Endothelial cell of umbilical vein (primary cell): Measurements from ENCODE around the gene AGBL4. TPM values are rescaled to one million over a fixed set of nuclear protein-coding genes. Genes with fewer than 3 reads are reported as not detected.

Source experiments
- BruUV-seq: library from RNA; stranded (reverse); fragments of 400-500 nt; replicated peaks from 2 replicates; lab custom pipeline; 2021; lab: Mats Ljungman, UMichigan
- CTCF ChIA-PET: fragments of 300-600, 350-600 bp; sonication (Branson Sonifier 250); formaldehyde crosslinking; loops from one replicate; lab custom pipeline; 2021; ENCODE audit warnings: antibody characterized with exemption, inconsistent platforms; lab: Charles Lee
- POLR2A ChIA-PET: fragments of 300-600, 350-600 bp; sonication (Branson Sonifier 250); formaldehyde crosslinking; loops from one replicate; lab custom pipeline; 2021; ENCODE audit warnings: antibody characterized with exemption, inconsistent platforms; lab: Charles Lee
- DNase-seq: peaks from one replicate; pipeline ENCODE4 v3.0.0-alpha.2; 2011; ENCODE audit warnings: low read depth, low spot score
- FAIRE-seq: peaks from 2 replicates; lab custom pipeline; 2011; peaks lifted over from hg19 to GRCh38; lab: Jason Lieb, UNC
- H2AFZ ChIP-seq: 2 replicates; pipeline ENCODE4 v1.6.0; 2012; ENCODE audit warnings: low read depth, low read length, control low read depth, inconsistent platforms
- H3K27ac ChIP-seq: 2 replicates; pipeline ENCODE4 v1.5.1; 2011; ENCODE audit warnings: low read depth, mild to moderate bottlenecking, control low read depth, low read length, moderate library complexity; ENCODE audit not compliant: insufficient read depth
- H3K27me3 ChIP-seq, 2 experiments: 2 replicates each; pipeline versions ENCODE4 v1.6.0 to v1.6.1; 2011; ENCODE audit warnings: low read length in 2 of 2, mixed read lengths in 1 of 2; ENCODE audit not compliant: control insufficient read depth in 2 of 2, insufficient read depth in 2 of 2
- H3K36me3 ChIP-seq, 2 experiments: 2 replicates in 1 of 2; 3 replicates in 1 of 2; pipeline ENCODE4 v1.5.1; 2011; ENCODE audit warnings: low read length in 2 of 2, mild to moderate bottlenecking in 1 of 2, moderate library complexity in 1 of 2; ENCODE audit not compliant: control insufficient read depth in 2 of 2, insufficient read depth in 2 of 2; ENCODE audit errors: extremely low read depth in 1 of 2
- H3K4me1 ChIP-seq: 3 replicates; pipeline ENCODE4 v1.5.1; 2011; ENCODE audit warnings: mild to moderate bottlenecking, low read length; ENCODE audit not compliant: control insufficient read depth, insufficient read depth; ENCODE audit errors: extremely low read depth
- H3K4me2 ChIP-seq: 2 replicates; pipeline ENCODE4 v1.6.1; 2011; ENCODE audit warnings: low read length, control low read depth, mixed read lengths; ENCODE audit not compliant: insufficient read depth
- H3K4me3 ChIP-seq, 3 experiments: fragments of 200-600 bp in 1 of 3; sonication (generic), shearing (Covaris generic) in 1 of 3; replicated peaks in 1 of 3; 2 replicates each; pipeline ENCODE4 v1.5.1; 2011 to 2016; ENCODE audit warnings: control low read depth in 3 of 3, low read length in 3 of 3, mild to moderate bottlenecking in 2 of 3, inconsistent platforms in 1 of 3, low read depth in 1 of 3, moderate library complexity in 1 of 3; ENCODE audit not compliant: insufficient read depth in 1 of 3
- H3K79me2 ChIP-seq: 2 replicates; pipeline ENCODE4 v1.6.0; 2012; ENCODE audit warnings: low read length, inconsistent platforms; ENCODE audit not compliant: control insufficient read depth, insufficient read depth
- H3K9ac ChIP-seq: replicated peaks from 2 replicates; pipeline ENCODE3; 2011; ENCODE audit warnings: low read length, control low read depth; ENCODE audit not compliant: insufficient read depth; ENCODE audit errors: extremely low read depth
- H3K9me1 ChIP-seq: replicated peaks from 3 replicates; pipeline ENCODE4 v1.6.0; 2011; ENCODE audit warnings: mild to moderate bottlenecking, low read length; ENCODE audit not compliant: control insufficient read depth, insufficient read depth; ENCODE audit errors: extremely low read depth
- H3K9me3 ChIP-seq: replicated peaks from 2 replicates; pipeline ENCODE4 v1.5.1; 2012; ENCODE audit warnings: low read length, inconsistent platforms; ENCODE audit not compliant: control insufficient read depth, insufficient read depth
- H4K20me1 ChIP-seq: replicated peaks from 2 replicates; pipeline ENCODE3; 2011; ENCODE audit warnings: mild to moderate bottlenecking, low read length; ENCODE audit not compliant: control insufficient read depth, insufficient read depth; ENCODE audit errors: extremely low read depth
- EZH2 ChIP-seq: IDR thresholded peaks from 2 replicates; pipeline ENCODE4 v1.6.1; 2012; ENCODE audit warnings: borderline replicate concordance, low read depth, mild to moderate bottlenecking, moderate library complexity, low read length, inconsistent platforms; ENCODE audit not compliant: severe bottlenecking
- FOS ChIP-seq: IDR thresholded peaks from 2 replicates; pipeline ENCODE4 v1.6.1; 2011; ENCODE audit warnings: mild to moderate bottlenecking, low read length, moderate library complexity, borderline replicate concordance; ENCODE audit not compliant: insufficient read depth
- GATA2 ChIP-seq: IDR thresholded peaks from 2 replicates; pipeline ENCODE4 v1.7.0; 2011; ENCODE audit warnings: low read depth, mild to moderate bottlenecking, moderate library complexity, mixed read lengths, low read length; ENCODE audit not compliant: insufficient read length, insufficient read depth
- JUN ChIP-seq: IDR thresholded peaks from 2 replicates; pipeline ENCODE4 v1.6.1; 2011; ENCODE audit warnings: borderline replicate concordance, low read depth; ENCODE audit not compliant: insufficient read length, insufficient read depth
- MYC ChIP-seq: IDR thresholded peaks from one replicate; pipeline ENCODE4 v1.6.1; 2011; ENCODE audit warnings: mild to moderate bottlenecking, low read depth, low read length
- POLR2A ChIP-seq: IDR thresholded peaks from 2 replicates; pipeline ENCODE4 v1.6.1; 2012; ENCODE audit warnings: low read depth, mild to moderate bottlenecking, control low read depth, low read length
- POLR2AphosphoS5 ChIP-seq: IDR thresholded peaks from 2 replicates; pipeline ENCODE4 v1.6.1; 2012; ENCODE audit warnings: low read depth, mild to moderate bottlenecking, control low read depth, low read length, moderate library complexity; ENCODE audit not compliant: insufficient read depth
- dilution Hi-C: fragments of 300-500 bp; cut with MboI; formaldehyde crosslinking; loops from one replicate; pipeline ENCODE4 v1.15.0; 2019; ENCODE audit warnings: low sequenced_read_pairs; ENCODE audit not compliant: extremely low pct_ligation_motif_present
- intact Hi-C: fragments of 100-400 bp; cut with micrococcal nuclease; formaldehyde crosslinking; loops from one replicate; pipeline ENCODE4 v1.10.0; 2022
- polyA plus RNA-seq, 4 experiments: library from polyadenylated mRNA; depleted of rRNA in 3 of 4; stranded (reverse) in 3 of 4; unstranded in 1 of 4; fragments of >200 nt; gene quantifications; 2 replicates each; pipeline versions ENCODE4 v1.2.1 to v1.2.3, GENCODE V29; 2011 to 2012; ENCODE audit warnings: missing spikeins in 1 of 4
- total RNA-seq: library from RNA; stranded (reverse); gene quantifications from 2 replicates; pipeline ENCODE4 v1.2.3, GENCODE V29; 2021
- TF ChIP-seq, protein P1 (sequence below): IDR thresholded peaks from 2 replicates; pipeline ENCODE4 v1.6.1; 2011; ENCODE audit not compliant: insufficient read depth, insufficient read length
- TF ChIP-seq, protein P2 (sequence below), 2 donors: IDR thresholded peaks; 1 replicate in 1 of 2; 2 replicates in 1 of 2; pipeline ENCODE4 v1.5.1; 2011; ENCODE audit warnings: low read length in 2 of 2, mild to moderate bottlenecking in 2 of 2, moderate library complexity in 2 of 2, control low read depth in 1 of 2, inconsistent platforms in 1 of 2, low read depth in 1 of 2; ENCODE audit not compliant: insufficient read depth in 1 of 2; ENCODE audit errors: extremely low read depth in 1 of 2

Gene AGBL4
- total and polyA plus RNA-seq, 2 donors (not counting 3 experiments of a cell fraction or from before 2014, with no cell fraction given): not detected

DNA sequence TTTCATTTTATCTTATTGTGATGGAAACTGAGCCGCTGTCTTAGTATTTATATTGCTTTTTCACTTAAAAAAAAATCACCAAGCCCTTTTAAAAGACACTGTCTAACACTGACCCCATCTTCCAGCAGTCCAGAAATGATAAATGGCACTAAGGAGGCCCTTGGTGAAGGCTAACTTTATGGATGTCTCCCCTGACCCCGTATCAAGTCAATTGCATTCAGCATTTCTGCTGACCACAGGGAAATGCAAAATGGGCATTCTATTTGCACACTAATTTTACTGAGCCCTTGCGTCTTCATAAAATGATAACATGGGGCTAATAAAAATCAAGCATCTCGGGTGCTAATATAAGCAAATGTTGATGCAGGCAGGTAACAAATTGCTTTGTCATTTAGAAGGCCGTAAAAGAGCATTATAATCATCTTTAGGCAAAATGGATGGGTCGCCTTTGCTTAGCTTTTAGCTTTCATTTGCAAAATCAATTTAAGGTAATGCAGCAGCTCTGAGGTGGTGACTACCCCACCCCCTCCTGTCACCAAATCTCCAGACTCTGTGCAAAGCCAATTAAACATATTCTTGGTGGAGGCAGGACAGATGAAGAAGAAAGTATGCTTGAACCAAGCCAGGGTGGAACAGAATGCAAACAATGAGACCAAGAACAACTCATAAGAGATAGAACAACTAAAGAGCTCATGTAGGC is 1357.9 kb downstream of the AGBL4 start:
- intact Hi-C loops: no loop called here
- Histone ChIP-seq H3K4me1 (no peaks in the 10 kb centered on the region), H3K9me3 (no peaks in the 10 kb centered on the region), H3K9me1 (no peaks in the 10 kb centered on the region), H3K79me2 (no peaks in the 10 kb centered on the region), H4K20me1 (no peaks in the 10 kb centered on the region), H2AFZ (no peak overlapping the region), H3K4me2 (no peak overlapping the region), H3K9ac (no peak overlapping the region), H3K4me3 (no peak overlapping the region), H3K27me3 (no peaks in the 10 kb centered on the region), H3K27ac (no peak overlapping the region), H3K36me3 (no peaks in the 10 kb centered on the region)
- no peak for DNase-seq
- BruUV-seq: no TSS peak
- ChIA-PET POLR2A (no interaction called here), CTCF (no interaction called here)
- TF ChIP-seq, protein P1, sequence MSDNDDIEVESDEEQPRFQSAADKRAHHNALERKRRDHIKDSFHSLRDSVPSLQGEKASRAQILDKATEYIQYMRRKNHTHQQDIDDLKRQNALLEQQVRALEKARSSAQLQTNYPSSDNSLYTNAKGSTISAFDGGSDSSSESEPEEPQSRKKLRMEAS: no peak
- TF ChIP-seq MYC (no peak), FOS (no peak), GATA2 (no peak), POLR2A (no peak), EZH2 (no peak), JUN (no peak), POLR2AphosphoS5 (no peak)
- TF ChIP-seq, protein P2, sequence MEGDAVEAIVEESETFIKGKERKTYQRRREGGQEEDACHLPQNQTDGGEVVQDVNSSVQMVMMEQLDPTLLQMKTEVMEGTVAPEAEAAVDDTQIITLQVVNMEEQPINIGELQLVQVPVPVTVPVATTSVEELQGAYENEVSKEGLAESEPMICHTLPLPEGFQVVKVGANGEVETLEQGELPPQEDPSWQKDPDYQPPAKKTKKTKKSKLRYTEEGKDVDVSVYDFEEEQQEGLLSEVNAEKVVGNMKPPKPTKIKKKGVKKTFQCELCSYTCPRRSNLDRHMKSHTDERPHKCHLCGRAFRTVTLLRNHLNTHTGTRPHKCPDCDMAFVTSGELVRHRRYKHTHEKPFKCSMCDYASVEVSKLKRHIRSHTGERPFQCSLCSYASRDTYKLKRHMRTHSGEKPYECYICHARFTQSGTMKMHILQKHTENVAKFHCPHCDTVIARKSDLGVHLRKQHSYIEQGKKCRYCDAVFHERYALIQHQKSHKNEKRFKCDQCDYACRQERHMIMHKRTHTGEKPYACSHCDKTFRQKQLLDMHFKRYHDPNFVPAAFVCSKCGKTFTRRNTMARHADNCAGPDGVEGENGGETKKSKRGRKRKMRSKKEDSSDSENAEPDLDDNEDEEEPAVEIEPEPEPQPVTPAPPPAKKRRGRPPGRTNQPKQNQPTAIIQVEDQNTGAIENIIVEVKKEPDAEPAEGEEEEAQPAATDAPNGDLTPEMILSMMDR (IDR thresholded peaks at IDR 0.05; ENCODE audit: extremely low read depth in 1 of 2, insufficient read depth in 1 of 2, low read depth in 1 of 2, low read length in 2 of 2): no peak
- FAIRE-seq: no peak
- dilution Hi-C loops: no loop called here
